ENCODE data around the gene MMP28.

The MMP28 gene

DNA sequence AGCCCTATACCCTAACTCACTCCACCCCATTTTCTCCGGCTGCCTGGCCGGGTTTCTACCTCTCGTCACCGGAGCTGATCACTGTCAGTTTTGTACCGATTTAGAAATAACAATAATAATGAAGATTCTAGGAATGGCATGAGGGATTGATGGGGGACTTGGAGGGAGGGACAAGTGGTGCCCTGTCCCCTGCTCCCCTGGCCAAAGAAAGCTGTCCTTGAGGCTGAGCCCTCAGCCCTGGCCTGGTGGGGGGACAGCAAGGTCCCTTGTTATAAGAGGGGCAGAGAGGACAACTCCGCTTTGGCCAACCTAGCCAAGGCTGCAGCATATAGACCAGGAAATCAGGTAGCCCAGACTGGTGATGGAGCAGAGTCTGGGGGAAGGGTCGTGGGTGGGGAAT lies 52.9 kb downstream of the MMP28 start:
- FAIRE-seq: no peak

- no peak for FAIRE-seq
Measured at GRCh38 chr17:35740997-35741931, 54.2 kb downstream of the MMP28 start.

GRCh38 chr17:35740216-35740615 lies 55.2 kb downstream of the MMP28 start:
- FAIRE-seq: no peak

DNA sequence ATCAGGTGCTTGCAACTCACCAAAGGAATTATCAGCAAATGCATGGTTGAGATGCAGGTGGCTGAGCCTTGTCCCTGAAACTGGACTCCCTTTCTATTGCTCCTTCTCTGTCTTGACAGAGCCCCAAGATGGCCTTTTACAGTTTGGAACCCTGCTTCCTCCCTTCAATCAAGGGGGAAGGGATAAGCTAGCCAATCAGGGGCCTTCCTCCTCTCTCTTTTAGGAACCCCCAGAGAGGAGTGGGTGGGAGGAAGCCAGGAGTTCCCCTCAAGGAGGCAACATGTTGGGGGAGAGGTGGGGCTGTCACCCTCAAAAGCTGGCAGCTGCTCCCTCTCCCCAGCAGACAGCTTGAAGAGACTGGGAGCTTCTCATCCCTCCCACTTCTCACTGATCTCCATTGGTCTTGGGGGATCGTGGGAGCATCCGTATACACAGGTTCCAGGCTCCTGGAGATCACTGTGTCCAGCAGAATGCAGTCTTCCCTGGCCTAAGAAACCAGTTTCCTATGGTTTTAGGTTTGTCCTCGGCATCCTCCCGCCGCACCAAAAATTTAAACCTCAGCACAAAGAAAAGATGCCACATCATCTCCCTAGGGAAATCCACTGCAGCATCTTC lies 56.8 kb downstream of the MMP28 start:
- FAIRE-seq: no peak

DNA sequence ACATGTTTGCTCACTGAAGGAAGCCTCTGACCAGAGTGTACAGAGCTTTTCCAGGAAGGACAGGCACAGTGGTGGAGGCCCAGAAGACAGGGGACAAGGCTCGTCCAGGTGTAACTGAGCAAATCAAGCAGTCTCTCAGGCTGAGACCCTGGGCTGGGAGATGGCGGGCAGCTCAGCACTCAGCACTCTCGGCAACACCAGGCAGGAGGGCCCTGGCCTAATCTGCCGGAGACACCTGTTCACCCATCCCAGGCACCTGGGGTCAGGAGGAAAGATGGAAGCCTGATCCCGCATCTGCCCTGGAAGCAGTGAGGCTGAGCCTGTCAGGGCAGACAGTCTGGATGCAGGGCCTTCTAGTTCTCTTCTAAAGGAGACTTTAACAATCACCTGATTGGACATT lies 59.2 kb downstream of the MMP28 start:
- FAIRE-seq: no peak

GRCh38 chr17:35735036-35735805 lies 60.2 kb downstream of the MMP28 start:
- no peak for FAIRE-seq

DNA sequence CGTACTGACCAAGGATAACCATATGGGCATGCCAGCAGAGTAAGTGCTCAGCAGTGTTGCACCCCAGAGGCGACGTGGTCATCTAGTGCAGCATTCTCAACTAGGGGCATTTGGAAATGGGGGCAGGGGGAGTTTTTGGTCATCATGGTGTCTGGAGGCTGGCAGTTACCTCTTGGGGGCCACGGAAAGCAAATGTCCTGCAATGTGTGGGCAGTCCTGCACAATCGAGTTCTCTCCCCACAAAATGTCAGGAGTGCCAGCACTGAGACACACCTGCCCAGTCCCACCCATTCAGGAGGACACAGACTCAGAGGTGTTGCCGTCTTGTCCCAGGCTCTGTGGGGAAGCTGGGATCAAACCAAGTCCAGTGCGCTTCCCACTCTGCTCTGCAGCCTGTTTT lies 61.0 kb downstream of the MMP28 start:
- FAIRE-seq: no peak

DNA sequence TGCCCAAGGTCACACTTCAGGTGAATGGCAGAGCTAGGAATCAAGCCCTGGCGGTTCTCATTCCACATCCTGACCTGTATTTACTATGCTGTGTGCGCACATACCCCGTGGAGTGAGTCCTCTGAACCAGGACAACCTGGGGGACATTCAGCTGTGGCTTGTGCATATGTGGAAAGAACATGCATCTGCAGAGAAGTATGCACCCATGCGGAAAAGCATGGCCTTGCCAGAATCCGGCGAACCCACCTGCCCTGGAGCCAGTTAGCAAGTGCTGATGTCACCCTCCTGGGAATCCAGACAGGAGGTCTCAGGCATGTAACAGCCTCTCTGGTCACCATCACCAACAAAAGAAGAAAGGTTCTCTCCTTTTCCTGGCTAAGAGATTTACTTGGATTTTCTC lies 62.1 kb downstream of the MMP28 start:
- no peak for FAIRE-seq

GRCh38 chr17:35732806-35733136 lies 62.7 kb downstream of the MMP28 start:
- no peak for FAIRE-seq

- FAIRE-seq: no peak
Measured at GRCh38 chr17:35731917-35732805, 63.3 kb downstream of the MMP28 start.

DNA sequence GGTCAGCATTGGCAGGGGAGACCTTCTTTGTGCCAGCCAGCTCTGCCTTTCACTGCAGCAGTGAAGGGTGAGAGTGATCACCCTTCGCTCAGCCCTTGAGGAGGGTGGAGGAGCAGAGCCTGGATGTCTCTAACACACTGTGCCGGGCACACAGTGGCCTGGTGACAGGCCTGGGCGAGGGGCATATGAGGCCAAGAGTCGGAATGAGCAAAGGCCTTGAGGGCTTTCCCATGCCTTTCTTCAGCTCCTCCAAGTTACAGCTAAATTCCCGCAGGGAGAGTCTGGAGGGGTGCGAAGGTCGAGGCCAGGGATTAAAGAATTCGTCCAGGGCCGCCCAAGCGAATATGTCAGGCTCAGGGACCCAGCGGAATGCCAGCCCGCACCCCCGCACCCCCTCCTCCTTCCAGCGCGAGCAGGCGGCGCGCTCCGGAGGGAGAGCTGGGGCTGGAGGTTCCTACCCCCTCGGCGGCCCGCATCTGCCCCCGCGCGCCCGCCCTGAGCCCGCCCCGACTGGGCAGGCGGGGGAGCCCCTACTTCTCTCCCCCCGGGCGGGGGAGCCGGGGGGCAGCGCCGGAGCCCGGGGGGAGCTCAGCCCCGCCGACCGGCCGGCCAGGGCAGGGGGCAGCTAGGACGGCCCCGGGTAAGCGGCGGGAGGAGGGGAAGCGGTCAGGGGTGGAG lies 64.1 kb downstream of the MMP28 start, which contains the start of gene RASL10B:
TSS of gene RASL10B (plus strand) at position 401 of the 678 bp plus-strand sequence. CDS start 3,546 bp downstream, outside the sequence.
- no peak for FAIRE-seq

- FAIRE-seq: no peak
Measured at GRCh38 chr17:35730400-35731005, 64.9 kb downstream of the MMP28 start.

GRCh38 chr17:35729405-35729833 lies 66.0 kb downstream of the MMP28 start:
- FAIRE-seq: no peak

DNA sequence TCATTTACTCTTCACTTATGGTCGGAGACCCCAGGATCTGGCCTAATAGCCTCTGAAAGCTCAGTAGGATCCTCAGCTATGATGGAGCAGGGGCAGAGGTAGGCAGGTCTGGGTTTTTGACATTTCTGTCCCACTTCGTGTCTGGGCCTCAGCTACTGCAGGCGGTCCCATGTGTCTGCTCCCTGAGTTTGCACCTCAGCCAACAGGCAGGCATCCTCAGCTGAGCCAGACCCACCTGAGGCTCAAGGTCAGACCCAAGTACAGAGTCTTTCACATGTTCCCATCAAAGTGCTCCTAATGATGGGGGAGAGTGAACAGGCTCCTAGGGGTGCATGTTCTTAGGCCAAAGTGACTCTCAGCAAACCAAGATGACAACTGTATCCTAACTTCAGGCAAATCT lies 66.9 kb downstream of the MMP28 start:
- no peak for FAIRE-seq

GRCh38 chr17:35727635-35728034 lies 67.8 kb downstream of the MMP28 start:
- no peak for FAIRE-seq

DNA sequence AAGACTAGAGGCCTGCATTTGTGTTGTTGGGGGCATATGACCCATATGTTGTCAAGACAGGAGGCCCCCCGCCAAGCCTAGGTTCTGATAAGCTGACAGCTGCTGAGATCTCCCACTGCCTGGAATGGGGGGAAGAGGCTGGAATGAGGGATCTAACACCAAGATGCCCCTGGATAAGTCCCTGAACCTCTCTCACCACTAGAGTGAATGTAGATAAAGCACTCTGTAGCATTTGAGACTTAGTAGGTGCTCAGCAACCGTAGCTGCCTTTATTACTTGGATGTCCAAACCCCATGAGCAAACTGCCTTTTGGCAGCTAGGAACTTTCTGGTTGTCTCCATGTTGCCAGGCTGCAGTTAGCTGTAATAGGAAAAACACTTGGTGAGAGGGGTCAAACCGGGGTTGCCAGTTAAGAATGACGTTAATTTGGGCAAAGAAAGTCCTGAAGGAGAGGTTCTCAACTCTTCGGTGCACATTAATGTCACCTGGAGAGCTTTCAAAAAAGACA lies 68.4 kb downstream of the MMP28 start:
- FAIRE-seq: no peak

- FAIRE-seq: no peak
Measured at GRCh38 chr17:35726127-35726952, 69.1 kb downstream of the MMP28 start.

GRCh38 chr17:35725802-35726126 lies 69.7 kb downstream of the MMP28 start:
- no peak for FAIRE-seq

- no peak for FAIRE-seq
Measured at GRCh38 chr17:35725058-35725457, 70.4 kb downstream of the MMP28 start.

GRCh38 chr17:35723735-35724134 lies 71.7 kb downstream of the MMP28 start:
- FAIRE-seq: no peak
